Thyroid gland (tissue), 4 donors: ENCODE data around the gene UNC119.

Experiments
- POLR2A ChIP-seq, 2 donors: fragments of 450-650 bp; IDR thresholded peaks; one replicate each; pipeline ENCODE4 v1.6.1; 2017; ENCODE audit warnings: antibody characterized with exemption in 2 of 2, mild to moderate bottlenecking in 2 of 2, moderate library complexity in 1 of 2
- TF ChIP-seq, protein P1 (sequence below), 6 experiments: fragments of 200-600 bp in 3 of 6; fragments of 450-650 bp in 3 of 6; sonication (generic) in 3 of 6; IDR thresholded peaks; one replicate each; pipeline ENCODE4 v1.5.1; 2016 to 2019; ENCODE audit warnings: antibody characterized with exemption in 6 of 6, mild to moderate bottlenecking in 2 of 6, inconsistent platforms in 1 of 6, moderate library complexity in 1 of 6

DNA sequence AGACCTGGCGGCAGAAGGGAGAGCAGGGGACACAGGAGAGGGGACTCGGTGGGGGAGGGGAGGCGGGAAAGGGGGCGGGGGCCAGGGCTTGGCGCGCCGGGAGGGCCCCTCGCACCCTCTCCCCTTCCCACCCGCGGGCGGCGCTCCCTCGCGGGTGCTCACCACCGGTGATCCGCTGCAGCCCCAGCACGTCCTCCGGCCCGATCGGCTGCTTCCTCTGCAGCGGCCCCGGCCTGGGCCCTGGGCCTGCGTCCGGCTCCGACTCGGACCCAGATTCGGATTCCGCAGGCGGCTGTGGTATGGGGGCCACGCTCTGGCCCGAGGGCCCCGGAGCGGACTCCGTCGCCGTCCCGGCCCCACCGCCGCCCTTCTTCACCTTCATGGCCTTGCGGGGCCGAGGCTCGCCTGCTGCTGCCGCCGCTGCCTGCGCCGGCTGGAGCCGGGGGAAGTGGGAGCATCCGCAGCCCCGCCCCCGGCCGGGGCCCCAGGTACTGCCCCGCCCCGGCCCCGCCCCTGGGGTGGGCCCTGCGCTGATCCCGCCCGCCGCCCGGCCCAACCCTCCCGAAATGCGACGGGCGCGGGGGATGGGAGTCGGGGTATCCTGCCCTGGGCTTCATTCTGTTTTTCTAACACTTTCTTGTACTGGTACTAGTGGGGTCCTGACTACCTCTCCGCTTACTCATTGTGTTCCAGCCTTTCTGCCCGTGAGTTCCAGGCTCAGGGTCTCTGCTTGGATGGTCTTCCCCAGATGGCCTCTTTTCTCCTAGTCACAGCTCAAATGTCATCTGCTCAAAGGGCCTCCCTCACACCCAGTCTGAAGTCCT, at the start of gene UNC119:
- TF ChIP-seq, protein P1, sequence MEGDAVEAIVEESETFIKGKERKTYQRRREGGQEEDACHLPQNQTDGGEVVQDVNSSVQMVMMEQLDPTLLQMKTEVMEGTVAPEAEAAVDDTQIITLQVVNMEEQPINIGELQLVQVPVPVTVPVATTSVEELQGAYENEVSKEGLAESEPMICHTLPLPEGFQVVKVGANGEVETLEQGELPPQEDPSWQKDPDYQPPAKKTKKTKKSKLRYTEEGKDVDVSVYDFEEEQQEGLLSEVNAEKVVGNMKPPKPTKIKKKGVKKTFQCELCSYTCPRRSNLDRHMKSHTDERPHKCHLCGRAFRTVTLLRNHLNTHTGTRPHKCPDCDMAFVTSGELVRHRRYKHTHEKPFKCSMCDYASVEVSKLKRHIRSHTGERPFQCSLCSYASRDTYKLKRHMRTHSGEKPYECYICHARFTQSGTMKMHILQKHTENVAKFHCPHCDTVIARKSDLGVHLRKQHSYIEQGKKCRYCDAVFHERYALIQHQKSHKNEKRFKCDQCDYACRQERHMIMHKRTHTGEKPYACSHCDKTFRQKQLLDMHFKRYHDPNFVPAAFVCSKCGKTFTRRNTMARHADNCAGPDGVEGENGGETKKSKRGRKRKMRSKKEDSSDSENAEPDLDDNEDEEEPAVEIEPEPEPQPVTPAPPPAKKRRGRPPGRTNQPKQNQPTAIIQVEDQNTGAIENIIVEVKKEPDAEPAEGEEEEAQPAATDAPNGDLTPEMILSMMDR (IDR thresholded peaks at IDR 0.05): no peak
- TF ChIP-seq POLR2A (IDR thresholded peaks at IDR 0.05): peak in 1 of 2 donors; percentile 67
